Smooth muscle cell (in vitro differentiated cells): ENCODE results near the gene ZBTB40. TPM values are rescaled to one million over a fixed set of nuclear protein-coding genes. Genes with fewer than 3 reads are reported as not detected.

ENCODE experiments used
- DNase-seq: peaks from one replicate; lab custom pipeline; 2025; ENCODE audit not compliant: unreplicated experiment; lab: John Stamatoyannopoulos, UW
- H2AFZ ChIP-seq: fragments of 200-600 bp; sonication (generic); 2 replicates; pipeline ENCODE4 v1.6.0; 2016; ENCODE audit warnings: antibody characterized with exemption, low read depth, mild to moderate bottlenecking
- H3F3A ChIP-seq: fragments of 200-600 bp; sonication (generic); 2 replicates; pipeline ENCODE4 v1.6.0; 2017; ENCODE audit warnings: antibody characterized with exemption, low read depth
- H3K27ac ChIP-seq: fragments of 200-600 bp; sonication (generic); 2 replicates; pipeline ENCODE4 v1.5.1; 2016; ENCODE audit warnings: low read depth, mild to moderate bottlenecking
- H3K27me3 ChIP-seq: fragments of 200-600 bp; sonication (generic); 2 replicates; pipeline ENCODE4 v1.6.1; 2016; ENCODE audit warnings: low read depth, mild to moderate bottlenecking
- H3K36me3 ChIP-seq: fragments of 200-600 bp; sonication (generic); 2 replicates; pipeline ENCODE4 v1.5.1; 2016; ENCODE audit warnings: low read depth
- H3K4me1 ChIP-seq: fragments of 200-600 bp; sonication (generic); 2 replicates; pipeline ENCODE4 v1.5.1; 2016; ENCODE audit warnings: low read depth
- H3K4me2 ChIP-seq: fragments of 200-600 bp; sonication (generic); 2 replicates; pipeline ENCODE4 v1.6.0; 2016; ENCODE audit warnings: mild to moderate bottlenecking
- H3K4me3 ChIP-seq: fragments of 200-600 bp; sonication (generic); 2 replicates; pipeline ENCODE4 v1.5.1; 2016; ENCODE audit warnings: mild to moderate bottlenecking
- H3K79me2 ChIP-seq: fragments of 200-600 bp; sonication (generic); 2 replicates; pipeline ENCODE4 v1.6.0; 2016; ENCODE audit warnings: low read depth, mild to moderate bottlenecking
- H3K9ac ChIP-seq: fragments of 200-600 bp; sonication (generic); 2 replicates; pipeline ENCODE4 v1.6.0; 2016; ENCODE audit warnings: low read depth
- H3K9me3 ChIP-seq: fragments of 200-600 bp; sonication (generic); replicated peaks from 2 replicates; pipeline ENCODE4 v1.5.1; 2016; ENCODE audit warnings: low read depth
- H4K20me1 ChIP-seq: fragments of 200-600 bp; sonication (generic); 2 replicates; pipeline ENCODE4 v1.6.0; 2016; ENCODE audit warnings: low read depth
- CTCF ChIP-seq: fragments of 200-600 bp; sonication (generic); IDR thresholded peaks from 2 replicates; pipeline ENCODE4 v1.5.1; 2017; ENCODE audit warnings: borderline replicate concordance, mild to moderate bottlenecking, antibody characterized with exemption; ENCODE audit not compliant: insufficient read depth, poor library complexity, severe bottlenecking
- WGBS: methylation state at CpG from one replicate; pipeline ENCODE4 v1.1.7; 2016; ENCODE audit warnings: low lambda C conversion rate; 5-methylcytosine and 5-hydroxymethylcytosine counted together
- polyA plus RNA-seq: library from polyadenylated mRNA; unstranded; fragments of >200 nt; fragmentation: Nextera tagmentation; extraction: Ambion mirVana; gene quantifications from 2 replicates; pipeline ENCODE4 v1.2.1, GENCODE V29; 2016
- total RNA-seq: library from RNA; depleted of rRNA; stranded (reverse); fragments of >200 nt; gene quantifications from 2 replicates; pipeline ENCODE4 v1.2.3, GENCODE V29; 2014

The ZBTB40 gene
- total and polyA plus RNA-seq, 2 experiments from 2014 or later = 4.1 to 14.6 TPM

GRCh38 chr1:22494943-22495579, 43.4 kb downstream of the ZBTB40 start:
- H3K9me3 ChIP-seq = no peaks in the 10 kb centered on the region
- no peak overlapping the region for H3K4me2 ChIP-seq
- H3K27me3 ChIP-seq = no peaks in the 10 kb centered on the region
- no peaks in the 10 kb centered on the region for H3K79me2 ChIP-seq
- no peak overlapping the region for H3K4me3 ChIP-seq
- H4K20me1 ChIP-seq = peaks cover 95% of the 10 kb centered on the region
- DNase-seq = no peak
- no peak overlapping the region for H3K9ac ChIP-seq
- TF ChIP-seq CTCF = no peak
- no peaks in the 10 kb centered on the region for H3F3A ChIP-seq
- H3K36me3 ChIP-seq = peaks cover 10% of the 10 kb centered on the region
- H3K4me1 ChIP-seq = no peaks in the 10 kb centered on the region
- no peak overlapping the region for H3K27ac ChIP-seq
- H2AFZ ChIP-seq = no peak overlapping the region
- WGBS = 96% methylated on average over 6 of the region's 6 CpGs

- H3K27ac ChIP-seq = no peak overlapping the region
- 96% methylated on average over 7 of the region's 7 CpGs for WGBS
- DNase-seq = no peak
- H3K27me3 ChIP-seq = no peaks in the 10 kb centered on the region
- peaks cover 95% of the 10 kb centered on the region for H4K20me1 ChIP-seq
- no peak for TF ChIP-seq CTCF
- H3F3A ChIP-seq = no peaks in the 10 kb centered on the region
- peaks cover 10% of the 10 kb centered on the region for H3K36me3 ChIP-seq
- no peaks in the 10 kb centered on the region for H3K79me2 ChIP-seq
- H3K4me3 ChIP-seq = no peak overlapping the region
- H2AFZ ChIP-seq = no peak overlapping the region
- H3K4me1 ChIP-seq = no peaks in the 10 kb centered on the region
- H3K4me2 ChIP-seq = no peak overlapping the region
- H3K9ac ChIP-seq = no peak overlapping the region
- no peaks in the 10 kb centered on the region for H3K9me3 ChIP-seq
Observed at GRCh38 chr1:22496536-22497160, 45.0 kb downstream of the ZBTB40 start.

DNA sequence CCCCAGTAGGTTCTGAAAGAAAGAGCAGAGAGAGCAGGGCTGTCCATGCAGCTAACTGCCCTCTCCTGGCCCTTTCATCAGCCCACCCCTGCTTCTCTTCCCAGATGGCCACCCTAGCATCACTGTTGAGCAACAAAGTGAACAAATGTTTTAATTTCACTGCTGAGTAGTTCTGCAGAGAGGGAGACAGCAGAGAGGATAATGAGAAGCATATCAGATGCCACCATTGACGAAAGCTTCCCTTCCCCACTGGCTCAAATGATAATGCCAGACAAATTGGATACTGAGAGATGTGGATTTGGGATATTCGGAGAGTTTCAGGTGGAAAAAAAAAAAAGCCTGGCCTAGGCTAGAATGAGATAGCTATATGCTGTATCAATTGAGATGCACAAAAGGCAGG, 46.8 kb downstream of the ZBTB40 start:
- no peaks in the 10 kb centered on the region for H3K27me3 ChIP-seq
- no peaks in the 10 kb centered on the region for H3K79me2 ChIP-seq
- H3K4me2 ChIP-seq = no peak overlapping the region
- no peak for TF ChIP-seq CTCF
- WGBS = 97% methylated on average over 2 of the region's 2 CpGs
- no peaks in the 10 kb centered on the region for H3K9me3 ChIP-seq
- H3F3A ChIP-seq = no peaks in the 10 kb centered on the region
- H3K4me3 ChIP-seq = no peak overlapping the region
- H3K9ac ChIP-seq = no peak overlapping the region
- H4K20me1 ChIP-seq = peaks cover 88% of the 10 kb centered on the region
- no peak overlapping the region for H3K27ac ChIP-seq
- H3K4me1 ChIP-seq = no peaks in the 10 kb centered on the region
- no peak overlapping the region for H2AFZ ChIP-seq
- no peak for DNase-seq
- H3K36me3 ChIP-seq = peaks cover 4% of the 10 kb centered on the region

DNA sequence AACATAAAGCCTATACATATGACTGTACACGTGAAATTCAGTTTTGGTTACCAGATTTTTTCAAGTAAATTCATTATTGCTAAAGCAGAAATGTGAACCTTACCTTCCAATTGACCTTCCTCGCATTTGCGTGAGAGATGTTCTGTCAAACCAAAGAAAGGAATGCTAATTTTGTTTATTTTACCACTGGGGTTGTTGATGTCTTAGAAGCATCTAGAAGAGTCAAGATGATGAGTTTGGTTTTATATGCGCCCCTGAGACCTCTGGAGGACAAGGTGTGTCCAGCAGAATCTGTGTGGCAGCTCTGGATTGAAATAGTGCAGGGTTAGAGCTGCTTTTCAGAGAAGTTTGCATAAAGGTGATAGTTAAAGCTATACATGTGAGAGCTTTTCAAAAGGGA, 48.4 kb downstream of the ZBTB40 start:
- Histone ChIP-seq H3K27me3 (no peaks in the 10 kb centered on the region), H3K4me1 (no peaks in the 10 kb centered on the region), H3K79me2 (no peaks in the 10 kb centered on the region), H3K9ac (no peak overlapping the region), H3K9me3 (no peaks in the 10 kb centered on the region), H3K4me2 (no peak overlapping the region), H4K20me1 (peaks cover 78% of the 10 kb centered on the region), H3K36me3 (no peaks in the 10 kb centered on the region), H3K27ac (no peak overlapping the region), H3K4me3 (no peak overlapping the region), H2AFZ (no peak overlapping the region), H3F3A (no peaks in the 10 kb centered on the region)
- 84% methylated on average over 4 of the region's 4 CpGs for WGBS
- DNase-seq = no peak
- no peak for TF ChIP-seq CTCF
